ENCODE results near the gene WWOX. TPM values are rescaled to one million over a fixed set of nuclear protein-coding genes. Genes with fewer than 3 reads are reported as not detected.
A peak's percentile ranks its signal among the peaks of the same experiment; 100 is the strongest.

WWOX gene
- total and polyA plus RNA-seq, 2 of the 8 experiments (the other 6 are each of a cell fraction or from before 2014, with no cell fraction given) = 5.4 to 16.7 TPM

GRCh38 chr16:78180349-78180748 is 80.9 kb downstream of the WWOX start:
- Histone ChIP-seq H2BK5ac (ENCODE audit: low read depth, low read length) (no peak overlapping the region), H3K79me1 (ENCODE audit: low read depth, low read length) (no peaks in the 10 kb centered on the region), H2BK20ac (ENCODE audit: low read length) (no peak overlapping the region), H3K9ac (replicated peaks in 1 of 4; ENCODE audit: extremely low read depth in 1 of 4, low read depth in 3 of 4, low read length in 3 of 4) (no peak overlapping the region), H3K4me3 (ENCODE audit: extremely low read depth in 1 of 4, insufficient read depth in 2 of 4, low read depth in 3 of 4, low read length in 4 of 4) (no peak overlapping the region), H2BK120ac (replicated peaks; ENCODE audit: low read depth, low read length) (no peak overlapping the region), H3K14ac (ENCODE audit: insufficient read length) (no peak overlapping the region), H3K79me2 (ENCODE audit: control insufficient read depth in 1 of 2, insufficient read depth in 2 of 2, low read length in 2 of 2) (no peaks in the 10 kb centered on the region), H3K4ac (replicated peaks; ENCODE audit: insufficient read length, low read depth, low read length) (no peak overlapping the region), H4K20me1 (replicated peaks in 1 of 2; ENCODE audit: control insufficient read depth in 1 of 2, insufficient read depth in 2 of 2, low read length in 2 of 2) (no peaks in the 10 kb centered on the region), H2AFZ (ENCODE audit: low read length) (no peak overlapping the region), H4K8ac (ENCODE audit: extremely low read depth, insufficient read depth, low read length) (no peak overlapping the region), H2BK15ac (ENCODE audit: low read length) (no peak overlapping the region), H3K36me3 (ENCODE audit: control insufficient read depth in 2 of 4, insufficient read depth in 4 of 4, low read length in 3 of 4) (no peaks in the 10 kb centered on the region), H3K4me1 (replicated peaks in 1 of 4; ENCODE audit: control insufficient read depth in 3 of 4, insufficient read depth in 4 of 4, low read length in 3 of 4) (no peaks in the 10 kb centered on the region), H3K27me3 (replicated peaks in 1 of 4; ENCODE audit: control insufficient read depth in 3 of 4, extremely low read depth in 1 of 4, insufficient read depth in 3 of 4, low read length in 3 of 4) (no peaks in the 10 kb centered on the region), H3K23me2 (ENCODE audit: low read depth, low read length) (no peaks in the 10 kb centered on the region), H4K5ac (ENCODE audit: insufficient read length, low read depth, low read length) (no peak overlapping the region), H3K23ac (ENCODE audit: insufficient read length) (no peak overlapping the region), H3K27ac (ENCODE audit: low read depth, low read length) (no peak overlapping the region), H3K56ac (replicated peaks; ENCODE audit: insufficient read length, low read depth, low read length) (no peak overlapping the region), H2AK5ac (ENCODE audit: low read depth, low read length) (no peak overlapping the region), H2BK12ac (ENCODE audit: low read depth, low read length) (no peak overlapping the region), H3K4me2 (ENCODE audit: insufficient read depth in 1 of 2, low read depth in 2 of 2, low read length in 2 of 2) (no peak overlapping the region), H4K91ac (replicated peaks; ENCODE audit: insufficient read length, low read length) (no peak overlapping the region), H3K18ac (ENCODE audit: extremely low read depth, low read length) (no peak overlapping the region), H3K9me3 (ENCODE audit: insufficient read depth in 2 of 2, low read depth in 1 of 2, low read length in 1 of 2) (no peaks in the 10 kb centered on the region)
- DNase-seq (ENCODE audit: low read depth in 1 of 2, low spot score in 2 of 2) (peak in 1 of 2 experiments; percentile 35), FAIRE-seq (no peak)
- WGBS, 2 experiments (ENCODE audit: extremely low coverage in 1 of 2, insufficient coverage in 1 of 2, insufficient read length in 1 of 2, insufficient replicate concordance in 2 of 2, low coverage in 1 of 2, low lambda C conversion rate in 2 of 2, missing lambda C conversion rate in 1 of 2) = 93% methylated on average over 4 of the region's 4 CpGs; no CpG with 5 or more reads in 1 of the 2 experiments
- ChIA-PET POLR2A (ENCODE audit: partially characterized antibody) (no interaction called here), CTCF (ENCODE audit: partially characterized antibody) (interaction anchor here (0.8 kb wide), 1 partner anchor 324 kb away, joined by 3 read pairs; no protein-coding TSS in a partner anchor)
- TF ChIP-seq ATF3 (IDR thresholded peaks at IDR 0.05; ENCODE audit: insufficient read depth, low read depth, low read length) = no peak
- TF ChIP-seq CEBPB (IDR thresholded peaks at IDR 0.05; ENCODE audit: low read depth, low read length) = no peak
- no peak for TF ChIP-seq POU5F1 (IDR thresholded peaks at IDR 0.05; ENCODE audit: low read depth, low read length)
- no peak for TF ChIP-seq YY1 (IDR thresholded peaks at IDR 0.05; ENCODE audit: low read depth, low read length)
- no peak for TF ChIP-seq BRCA1 (IDR thresholded peaks at IDR 0.05; ENCODE audit: low read depth, low read length)
- no peak for TF ChIP-seq CTCF (IDR thresholded peaks at IDR 0.05; ENCODE audit: control extremely low read depth in 1 of 3, insufficient read depth in 1 of 3, low read depth in 1 of 3, low read length in 3 of 3)

Data from H1 (cell line).